GM12878 (cell line): ENCODE data around the gene ABCD3. TPM values are rescaled to one million over a fixed set of nuclear protein-coding genes. Genes with fewer than 3 reads are reported as not detected.
"Not testable (repeated sequence)": the region's sequence is repeated elsewhere in the genome, so short reads cannot be mapped to it uniquely, and the experiment has no call there.

Experiments
- ATAC-seq: fragments of 200-7000 bp; cut with Tn5 transposase; 3 replicates; pipeline ENCODE4 v1.9.1; 2020; ENCODE audit warnings: mild to moderate bottlenecking, moderate library complexity
- BruUV-seq: library from RNA; stranded (reverse); fragments of 400-500 nt; replicated peaks from 2 replicates; lab custom pipeline; 2021; lab: Mats Ljungman, UMichigan
- CTCF ChIA-PET: fragments of 300-600 bp; sonication (Branson Sonifier 250); formaldehyde crosslinking; extraction: SDS; loops from one replicate; lab custom pipeline; 2021; ENCODE audit warnings: inconsistent platforms; lab: Yijun Ruan, JAX
- POLR2A ChIA-PET: fragments of 350-600 bp; formaldehyde crosslinking; extraction: SDS; loops from one replicate; lab custom pipeline; 2021; ENCODE audit warnings: inconsistent platforms; lab: Charles Lee
- RAD21 ChIA-PET: fragments of 300-600 bp; sonication (Branson Sonifier 250); formaldehyde crosslinking; loops from one replicate; lab custom pipeline; 2023; ENCODE audit warnings: antibody characterized with exemption; ENCODE audit not compliant: unreplicated experiment; lab: Charles Lee
- SMC1A ChIA-PET: fragments of 300-600 bp; sonication (Branson Sonifier 250); formaldehyde crosslinking; loops from one replicate; lab custom pipeline; 2023; ENCODE audit not compliant: unreplicated experiment, uncharacterized antibody; lab: Charles Lee
- DNase-seq: peaks from one replicate; pipeline ENCODE4 v3.0.0-alpha.2; 2011; ENCODE audit warnings: low read depth, low spot score
- FAIRE-seq: peaks from 3 replicates; lab custom pipeline; 2011; peaks lifted over from hg19 to GRCh38; lab: Jason Lieb, UNC
- H2AFZ ChIP-seq: 2 replicates; pipeline ENCODE4 v1.6.0; 2011; ENCODE audit warnings: low read depth, low read length, control low read depth; ENCODE audit not compliant: control insufficient read depth
- H3K27ac ChIP-seq: 2 replicates; pipeline ENCODE4 v1.5.1; 2011; ENCODE audit warnings: control low read depth; ENCODE audit not compliant: control insufficient read depth, insufficient read depth
- H3K27me3 ChIP-seq, 2 experiments: replicated peaks in 1 of 2; 2 replicates each; pipeline versions ENCODE4 v1.6.0 to v1.6.1; 2011; ENCODE audit warnings: low read length in 1 of 2; ENCODE audit not compliant: control insufficient read depth in 2 of 2, insufficient read depth in 2 of 2
- H3K36me3 ChIP-seq, 2 experiments: 2 replicates each; pipeline ENCODE4 v1.5.1; 2011; ENCODE audit warnings: low read length in 1 of 2; ENCODE audit not compliant: control insufficient read depth in 2 of 2, insufficient read depth in 2 of 2
- H3K4me1 ChIP-seq: 2 replicates; pipeline ENCODE4 v1.6.1; 2011; ENCODE audit warnings: mild to moderate bottlenecking, low read length, moderate library complexity, mixed read lengths; ENCODE audit not compliant: control insufficient read depth, insufficient read depth
- H3K4me2 ChIP-seq: 2 replicates; pipeline ENCODE4 v1.6.0; 2011; ENCODE audit warnings: control low read depth; ENCODE audit not compliant: control insufficient read depth, insufficient read depth
- H3K4me3 ChIP-seq: fragments of 200-600 bp; sonication (generic); 2 replicates; pipeline ENCODE4 v1.5.1; 2016
- H3K79me2 ChIP-seq: 2 replicates; pipeline ENCODE4 v1.6.0; 2011; ENCODE audit warnings: low read length; ENCODE audit not compliant: control insufficient read depth, insufficient read depth
- H3K9ac ChIP-seq: 2 replicates; pipeline ENCODE4 v1.8.0; 2011; ENCODE audit warnings: low read length, control low read depth, mixed read lengths; ENCODE audit not compliant: control insufficient read depth, insufficient read depth
- H3K9me3 ChIP-seq: replicated peaks from 3 replicates; pipeline ENCODE4 v1.5.1; 2011; ENCODE audit warnings: mild to moderate bottlenecking, low read length; ENCODE audit not compliant: control insufficient read depth, insufficient read depth
- H4K20me1 ChIP-seq: 2 replicates; pipeline ENCODE4 v1.6.0; 2011; ENCODE audit not compliant: control insufficient read depth, insufficient read depth
- BRCA1 ChIP-seq: IDR thresholded peaks from 2 replicates; pipeline ENCODE4 v1.6.1; 2011; ENCODE audit warnings: low read depth, low read length, improper control_type of control experiment
- EGR1 ChIP-seq, 2 experiments: IDR thresholded peaks; 1 replicate in 1 of 2; 2 replicates in 1 of 2; pipeline ENCODE4 v1.6.1; 2011 to 2012; ENCODE audit warnings: low read depth in 2 of 2, low read length in 2 of 2, borderline replicate concordance in 1 of 2, mild to moderate bottlenecking in 1 of 2, moderate library complexity in 1 of 2
- FOXM1 ChIP-seq: IDR thresholded peaks from 2 replicates; pipeline ENCODE4 v1.6.1; 2012; ENCODE audit warnings: low read depth, mild to moderate bottlenecking, inconsistent platforms, low read length, moderate library complexity
- HCFC1 ChIP-seq: fragments of 150-350 bp; IDR thresholded peaks from 2 replicates; pipeline ENCODE4 v1.6.1; 2014; ENCODE audit warnings: low read length
- NFYB ChIP-seq: IDR thresholded peaks from 2 replicates; pipeline ENCODE4 v1.6.1; 2011; ENCODE audit warnings: low read depth, mild to moderate bottlenecking, low read length, improper control_type of control experiment, moderate library complexity; ENCODE audit not compliant: insufficient read depth
- POLR2A ChIP-seq: IDR thresholded peaks from 2 replicates; pipeline ENCODE4 v1.6.1; 2011; ENCODE audit warnings: low read depth, mild to moderate bottlenecking, low read length
- TCF3 ChIP-seq: IDR thresholded peaks from 2 replicates; pipeline ENCODE4 v1.6.1; 2012; ENCODE audit warnings: low read depth, mild to moderate bottlenecking, low read length, borderline replicate concordance; ENCODE audit not compliant: insufficient read depth
- WRNIP1 ChIP-seq: IDR thresholded peaks from 2 replicates; pipeline ENCODE4 v1.6.1; 2011; ENCODE audit warnings: low read depth, low read length, improper control_type of control experiment, borderline replicate concordance
- WGBS: methylation state at CpG from one replicate; pipeline ENCODE4 v1.1.6; 2016; ENCODE audit warnings: low lambda C conversion rate; ENCODE audit not compliant: insufficient replicate concordance, insufficient coverage; ENCODE audit errors: missing lambda C conversion rate; 5-methylcytosine and 5-hydroxymethylcytosine counted together
- in situ Hi-C: fragments of 300-500 bp; cut with MboI; formaldehyde crosslinking; loops from 9 replicates; pipeline ENCODE4 v1.14.3; 2018; ENCODE audit warnings: mixed read lengths
- intact Hi-C: fragments of 100-400 bp; cut with micrococcal nuclease; formaldehyde crosslinking; loops from one replicate; pipeline ENCODE4 v1.14.2; 2022; ENCODE audit not compliant: unreplicated experiment
- polyA plus RNA-seq, 11 experiments: library from polyadenylated mRNA; depleted of rRNA in 4 of 11; unstranded in 6 of 11; stranded (reverse) in 5 of 11; fragments of >200 nt; fragmentation: Nextera tagmentation in 4 of 11; fragmentation: Illumina TruSeq in 1 of 11; extraction: Ambion mirVana in 4 of 11; extraction: Trizol in 1 of 11; gene quantifications; 1 replicate in 1 of 11; 2 replicates in 10 of 11; pipeline versions ENCODE4 v1.2.1 to v1.2.3, GENCODE V29; 2011 to 2016; ENCODE audit warnings: inconsistent platforms in 2 of 11, missing spikeins in 2 of 11, low read depth in 1 of 11
- total RNA-seq, 4 experiments: library from RNA; depleted of rRNA in 3 of 4; stranded (reverse); fragments of >200 nt in 3 of 4; fragmentation: Illumina TruSeq in 1 of 4; extraction: Trizol in 1 of 4; gene quantifications; 2 replicates each; pipeline versions ENCODE4 v1.2.1 to v1.2.3, GENCODE V29; 2013 to 2021
- TF ChIP-seq, protein P1 (sequence below): fragments of 450-650 bp; IDR thresholded peaks from 2 replicates; pipeline ENCODE4 v1.6.1; 2016; ENCODE audit warnings: mild to moderate bottlenecking
- TF ChIP-seq, protein P2 (sequence below): fragments of 150-350 bp; IDR thresholded peaks from 2 replicates; pipeline ENCODE4 v1.6.1; 2016; ENCODE audit warnings: low read depth, low read length

Gene ABCD3
- total and polyA plus RNA-seq, 10 of the 15 experiments (the other 5 are each of a cell fraction or from before 2014, with no cell fraction given) = 15.1 to 40.2 (median 24.1) TPM

DNA sequence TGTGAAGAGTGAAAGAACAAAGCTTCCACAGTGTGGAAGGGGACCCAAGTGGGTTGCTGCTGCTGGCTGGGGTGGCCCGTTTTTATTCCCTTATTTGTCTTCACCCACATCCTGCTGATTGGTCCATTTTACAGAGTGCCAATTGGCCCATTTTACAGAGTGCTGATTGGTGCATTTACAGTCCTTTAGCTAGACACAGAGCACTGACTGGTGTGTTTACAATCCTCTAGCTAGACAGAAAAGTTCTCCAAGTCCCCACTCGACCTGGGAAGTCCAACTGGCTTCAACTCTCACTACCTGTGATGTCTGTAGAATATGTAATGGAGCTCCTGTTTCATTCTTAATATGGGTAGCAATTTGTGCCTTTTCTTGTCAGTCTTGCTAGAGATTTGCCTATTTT lies 39.7 kb upstream of the ABCD3 start:
- H3K27ac ChIP-seq, H3K79me2 ChIP-seq, POLR2A ChIA-PET, intact Hi-C loops, H3K4me2 ChIP-seq, ATAC-seq, in situ Hi-C loops, H3K9ac ChIP-seq, DNase-seq, RAD21 ChIA-PET, H3K9me3 ChIP-seq, H3K4me1 ChIP-seq, FAIRE-seq, H3K27me3 ChIP-seq, H3K4me3 ChIP-seq, H3K36me3 ChIP-seq, H2AFZ ChIP-seq, H4K20me1 ChIP-seq, BruUV-seq: not testable (repeated sequence)
- ChIA-PET SMC1A (interaction anchor here (1.5 kb wide), 1 partner anchor 42 kb away, joined by 3 read pairs; no protein-coding TSS in a partner anchor), CTCF (interaction anchor here (0.9 to 1.2 kb wide), 2 partner anchors 12 to 26 kb away, joined by 3 read pairs; no protein-coding TSS in a partner anchor)
- peak; percentile 46; the same call in 1 of the 2 replicates for TF ChIP-seq NFYB
- 3% methylated on average over 2 of the region's 2 CpGs for WGBS

DNA sequence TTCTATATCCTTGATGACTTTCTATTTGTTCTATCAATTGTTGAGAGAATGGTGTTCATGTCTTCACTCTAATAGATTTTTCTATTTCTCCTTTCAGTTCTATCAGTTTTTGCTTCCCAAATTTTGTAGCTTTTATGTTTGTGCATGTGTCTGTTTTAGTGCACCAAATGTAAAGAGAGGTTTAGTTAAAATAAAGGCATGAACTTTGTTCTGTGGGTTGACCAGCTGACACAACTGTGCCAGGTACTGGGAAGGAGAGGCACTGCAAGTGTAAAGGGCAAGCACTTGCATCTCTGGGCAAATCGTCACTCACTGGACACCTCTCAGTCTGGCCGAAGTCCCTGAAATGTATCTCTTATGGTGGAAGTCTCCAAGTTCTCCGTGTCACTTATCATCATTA lies 38.6 kb upstream of the ABCD3 start:
- no peak overlapping the region for H3K4me3 ChIP-seq
- FAIRE-seq (no peak), DNase-seq (no peak), ATAC-seq (no peak)
- intact Hi-C loops (no loop called here), in situ Hi-C loops (no loop called here)
- ChIA-PET CTCF (interaction anchor here (1.3 to 1.4 kb wide), 2 partner anchors 17 to 25 kb away, joined by 3 to 4 read pairs; no protein-coding TSS in a partner anchor), SMC1A (interaction anchor here (0.6 to 1.5 kb wide), 2 partner anchors 10 to 40 kb away, joined by 3 read pairs; no protein-coding TSS in a partner anchor), RAD21 (no interaction called here), POLR2A (no interaction called here)
- no peaks in the 10 kb centered on the region for H4K20me1 ChIP-seq
- H3K36me3 ChIP-seq = no peaks in the 10 kb centered on the region
- H3K9me3 ChIP-seq = no peaks in the 10 kb centered on the region
- no peaks in the 10 kb centered on the region for H3K27me3 ChIP-seq
- H3K27ac ChIP-seq = no peak overlapping the region
- no TSS peak for BruUV-seq
- no peaks in the 10 kb centered on the region for H3K79me2 ChIP-seq
- no peaks in the 10 kb centered on the region for H3K4me1 ChIP-seq
- H2AFZ ChIP-seq = no peak overlapping the region
- WGBS = 28% methylated on average over 3 of the region's 3 CpGs
- no peak overlapping the region for H3K4me2 ChIP-seq
- no peak overlapping the region for H3K9ac ChIP-seq
- TF ChIP-seq TCF3 (no peak), FOXM1 (no peak), BRCA1 (no peak), WRNIP1 (no peak), EGR1 (IDR thresholded peaks at IDR 0.05; ENCODE audit: borderline replicate concordance in 1 of 2, low read depth in 2 of 2, low read length in 2 of 2) (no peak), POLR2A (no peak), HCFC1 (no peak)
- TF ChIP-seq, protein P1, sequence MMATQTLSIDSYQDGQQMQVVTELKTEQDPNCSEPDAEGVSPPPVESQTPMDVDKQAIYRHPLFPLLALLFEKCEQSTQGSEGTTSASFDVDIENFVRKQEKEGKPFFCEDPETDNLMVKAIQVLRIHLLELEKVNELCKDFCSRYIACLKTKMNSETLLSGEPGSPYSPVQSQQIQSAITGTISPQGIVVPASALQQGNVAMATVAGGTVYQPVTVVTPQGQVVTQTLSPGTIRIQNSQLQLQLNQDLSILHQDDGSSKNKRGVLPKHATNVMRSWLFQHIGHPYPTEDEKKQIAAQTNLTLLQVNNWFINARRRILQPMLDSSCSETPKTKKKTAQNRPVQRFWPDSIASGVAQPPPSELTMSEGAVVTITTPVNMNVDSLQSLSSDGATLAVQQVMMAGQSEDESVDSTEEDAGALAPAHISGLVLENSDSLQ = no peak
- TF ChIP-seq, protein P2, sequence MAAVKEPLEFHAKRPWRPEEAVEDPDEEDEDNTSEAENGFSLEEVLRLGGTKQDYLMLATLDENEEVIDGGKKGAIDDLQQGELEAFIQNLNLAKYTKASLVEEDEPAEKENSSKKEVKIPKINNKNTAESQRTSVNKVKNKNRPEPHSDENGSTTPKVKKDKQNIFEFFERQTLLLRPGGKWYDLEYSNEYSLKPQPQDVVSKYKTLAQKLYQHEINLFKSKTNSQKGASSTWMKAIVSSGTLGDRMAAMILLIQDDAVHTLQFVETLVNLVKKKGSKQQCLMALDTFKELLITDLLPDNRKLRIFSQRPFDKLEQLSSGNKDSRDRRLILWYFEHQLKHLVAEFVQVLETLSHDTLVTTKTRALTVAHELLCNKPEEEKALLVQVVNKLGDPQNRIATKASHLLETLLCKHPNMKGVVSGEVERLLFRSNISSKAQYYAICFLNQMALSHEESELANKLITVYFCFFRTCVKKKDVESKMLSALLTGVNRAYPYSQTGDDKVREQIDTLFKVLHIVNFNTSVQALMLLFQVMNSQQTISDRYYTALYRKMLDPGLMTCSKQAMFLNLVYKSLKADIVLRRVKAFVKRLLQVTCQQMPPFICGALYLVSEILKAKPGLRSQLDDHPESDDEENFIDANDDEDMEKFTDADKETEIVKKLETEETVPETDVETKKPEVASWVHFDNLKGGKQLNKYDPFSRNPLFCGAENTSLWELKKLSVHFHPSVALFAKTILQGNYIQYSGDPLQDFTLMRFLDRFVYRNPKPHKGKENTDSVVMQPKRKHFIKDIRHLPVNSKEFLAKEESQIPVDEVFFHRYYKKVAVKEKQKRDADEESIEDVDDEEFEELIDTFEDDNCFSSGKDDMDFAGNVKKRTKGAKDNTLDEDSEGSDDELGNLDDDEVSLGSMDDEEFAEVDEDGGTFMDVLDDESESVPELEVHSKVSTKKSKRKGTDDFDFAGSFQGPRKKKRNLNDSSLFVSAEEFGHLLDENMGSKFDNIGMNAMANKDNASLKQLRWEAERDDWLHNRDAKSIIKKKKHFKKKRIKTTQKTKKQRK = no peak
